NCI-H774 (cell line): ENCODE results near the gene MMAA.
"Not testable (repeated sequence)": the region's sequence is repeated elsewhere in the genome, so short reads cannot be mapped to it uniquely, and the experiment has no call there.

Experiments used
- DNase-seq: peaks from one replicate; lab custom pipeline; 2025; lab: John Stamatoyannopoulos, UW

MMAA gene

GRCh38 chr4:145635117-145635516, 15.9 kb downstream of the MMAA start:
- no peak for DNase-seq

GRCh38 chr4:145635630-145636029, 16.4 kb downstream of the MMAA start:
- DNase-seq: no peak

- no peak for DNase-seq
Measured at GRCh38 chr4:145639186-145639698, 20.1 kb downstream of the MMAA start.

- DNase-seq: not testable (repeated sequence)
Measured at GRCh38 chr4:145640236-145640635, 21.1 kb downstream of the MMAA start.

- DNase-seq: no peak
Measured at GRCh38 chr4:145643295-145643694, 24.1 kb downstream of the MMAA start.

GRCh38 chr4:145644699-145645098, 25.5 kb downstream of the MMAA start:
- DNase-seq: no peak

GRCh38 chr4:145656156-145656555, 37.0 kb downstream of the MMAA start:
- DNase-seq: no peak

- DNase-seq: no peak
Measured at GRCh38 chr4:145660064-145660463, 40.9 kb downstream of the MMAA start.

- DNase-seq: no peak
Measured at GRCh38 chr4:145663194-145663593, 44.0 kb downstream of the MMAA start.

- no peak for DNase-seq
Measured at GRCh38 chr4:145665773-145666172, 46.6 kb downstream of the MMAA start.

- DNase-seq: no peak
Measured at GRCh38 chr4:145670422-145670821, 51.2 kb downstream of the MMAA start.

- peak; percentile 65 for DNase-seq
Measured at GRCh38 chr4:145679520-145679919, 60.3 kb downstream of the MMAA start.

- no peak for DNase-seq
Measured at GRCh38 chr4:145679991-145680455, 60.8 kb downstream of the MMAA start, which contains the start of gene C4orf51. Gene C4orf51 (plus strand): TSS chr4:145680146. CDS start chr4:145680204, 58 bp downstream.

- DNase-seq: no peak
Measured at GRCh38 chr4:145680902-145681301, 61.7 kb downstream of the MMAA start.

GRCh38 chr4:145681518-145681917, 62.3 kb downstream of the MMAA start:
- no peak for DNase-seq

- DNase-seq: no peak
Measured at GRCh38 chr4:145681956-145682355, 62.8 kb downstream of the MMAA start.

- no peak for DNase-seq
Measured at GRCh38 chr4:145686991-145687390, 67.8 kb downstream of the MMAA start.

GRCh38 chr4:145690610-145691009, 71.4 kb downstream of the MMAA start:
- DNase-seq: no peak

GRCh38 chr4:145691416-145691815, 72.2 kb downstream of the MMAA start:
- DNase-seq: not testable (repeated sequence)

GRCh38 chr4:145694929-145695328, 75.7 kb downstream of the MMAA start:
- no peak for DNase-seq

GRCh38 chr4:145697332-145697731, 78.1 kb downstream of the MMAA start:
- DNase-seq: no peak

GRCh38 chr4:145698507-145698906, 79.3 kb downstream of the MMAA start:
- no peak for DNase-seq

- DNase-seq: no peak
Measured at GRCh38 chr4:145703850-145704497, 84.8 kb downstream of the MMAA start.

- DNase-seq: peak; percentile 16
Measured at GRCh38 chr4:145709336-145709735, 90.2 kb downstream of the MMAA start.
